ENCODE measurements around the gene USP17L25. TPM values are rescaled to one million over a fixed set of nuclear protein-coding genes. Genes with fewer than 3 reads are reported as not detected.
"Not testable (repeated sequence)": the region's sequence is repeated elsewhere in the genome, so short reads cannot be mapped to it uniquely, and the experiment has no call there.

The USP17L25 gene
- not detected for total RNA-seq

DNA sequence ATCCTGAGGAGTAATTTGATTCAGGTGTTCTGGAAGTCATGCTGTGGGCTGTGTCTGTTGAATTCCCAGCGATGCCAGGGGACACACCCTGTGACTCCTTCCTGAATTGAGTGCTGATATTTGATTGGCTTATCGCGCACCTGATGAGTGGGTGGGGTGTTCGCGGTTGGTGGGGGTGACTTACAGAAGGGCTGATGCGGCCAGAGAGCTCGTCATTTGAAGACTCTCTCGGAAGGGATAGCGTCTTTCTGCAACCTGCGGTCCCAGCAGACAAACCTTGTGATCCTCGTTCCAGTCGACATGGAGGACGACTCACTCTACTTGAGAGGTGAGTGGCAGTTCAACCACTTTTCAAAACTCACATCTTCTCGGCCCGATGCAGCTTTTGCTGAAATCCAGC is at the start of gene USP17L25:
Gene USP17L25, plus strand, starts transcription at position 301 of the 400 bp plus-strand sequence. Its CDS starts 0 bp downstream, at position 301.
- H3K27me3 Mint-ChIP-seq; DNase-seq; H3K27ac Mint-ChIP-seq; CTCF ChIA-PET; H3K4me1 Mint-ChIP-seq; H3K36me3 Mint-ChIP-seq (ENCODE audit: low read depth); H3K9me3 Mint-ChIP-seq; POLR2A ChIA-PET; H3K4me3 Mint-ChIP-seq: not testable (repeated sequence)

DNA sequence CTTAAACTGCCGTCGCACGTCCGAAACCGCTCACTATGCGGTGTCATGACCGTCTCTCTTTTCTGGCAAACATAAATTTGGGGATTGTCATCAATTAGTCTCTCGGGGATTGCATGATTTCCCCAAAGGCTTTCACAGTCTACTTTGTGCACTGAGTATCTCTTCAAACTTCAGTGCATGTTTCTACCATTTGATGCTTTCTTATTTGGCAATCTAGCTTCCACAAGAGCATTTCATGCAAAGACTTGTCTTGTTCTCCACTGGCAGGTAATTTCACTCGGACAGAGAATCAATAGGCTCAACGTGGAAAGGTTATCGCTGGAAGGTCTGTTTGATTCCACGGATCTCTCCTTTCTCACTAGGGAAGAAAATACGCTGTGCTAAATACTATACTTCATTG is 5.5 kb upstream of the USP17L25 start:
- H3K27me3 Mint-ChIP-seq; DNase-seq; POLR2A ChIA-PET; H3K9me3 Mint-ChIP-seq; H3K27ac Mint-ChIP-seq; H3K36me3 Mint-ChIP-seq (ENCODE audit: low read depth); CTCF ChIA-PET; H3K4me1 Mint-ChIP-seq; H3K4me3 Mint-ChIP-seq: not testable (repeated sequence)

DNA sequence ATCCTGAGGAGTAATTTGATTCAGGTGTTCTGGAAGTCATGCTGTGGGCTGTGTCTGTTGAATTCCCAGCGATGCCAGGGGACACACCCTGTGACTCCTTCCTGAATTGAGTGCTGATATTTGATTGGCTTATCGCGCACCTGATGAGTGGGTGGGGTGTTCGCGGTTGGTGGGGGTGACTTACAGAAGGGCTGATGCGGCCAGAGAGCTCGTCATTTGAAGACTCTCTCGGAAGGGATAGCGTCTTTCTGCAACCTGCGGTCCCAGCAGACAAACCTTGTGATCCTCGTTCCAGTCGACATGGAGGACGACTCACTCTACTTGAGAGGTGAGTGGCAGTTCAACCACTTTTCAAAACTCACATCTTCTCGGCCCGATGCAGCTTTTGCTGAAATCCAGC is 4.8 kb upstream of the USP17L25 start, which contains the start of gene USP17L24:
Gene USP17L24, plus strand, starts transcription at position 301 of the 400 bp plus-strand sequence. Its CDS starts 0 bp downstream, at position 301.
- DNase-seq; H3K27ac Mint-ChIP-seq; POLR2A ChIA-PET; CTCF ChIA-PET; H3K9me3 Mint-ChIP-seq; H3K4me1 Mint-ChIP-seq; H3K36me3 Mint-ChIP-seq (ENCODE audit: low read depth); H3K4me3 Mint-ChIP-seq; H3K27me3 Mint-ChIP-seq: not testable (repeated sequence)

DNA sequence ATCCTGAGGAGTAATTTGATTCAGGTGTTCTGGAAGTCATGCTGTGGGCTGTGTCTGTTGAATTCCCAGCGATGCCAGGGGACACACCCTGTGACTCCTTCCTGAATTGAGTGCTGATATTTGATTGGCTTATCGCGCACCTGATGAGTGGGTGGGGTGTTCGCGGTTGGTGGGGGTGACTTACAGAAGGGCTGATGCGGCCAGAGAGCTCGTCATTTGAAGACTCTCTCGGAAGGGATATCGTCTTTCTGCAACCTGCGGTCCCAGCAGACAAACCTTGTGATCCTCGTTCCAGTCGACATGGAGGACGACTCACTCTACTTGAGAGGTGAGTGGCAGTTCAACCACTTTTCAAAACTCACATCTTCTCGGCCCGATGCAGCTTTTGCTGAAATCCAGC is 4.6 kb downstream of the USP17L25 start, which contains the start of gene USP17L26:
Gene USP17L26, plus strand, starts transcription at position 301 of the 400 bp plus-strand sequence. Its CDS starts 0 bp downstream, at position 301.
- H3K4me1 Mint-ChIP-seq; H3K4me3 Mint-ChIP-seq; DNase-seq; H3K27me3 Mint-ChIP-seq; H3K27ac Mint-ChIP-seq; POLR2A ChIA-PET; H3K36me3 Mint-ChIP-seq (ENCODE audit: low read depth); CTCF ChIA-PET; H3K9me3 Mint-ChIP-seq: not testable (repeated sequence)

GRCh38 chr4:9339103-9339502 is 9.4 kb downstream of the USP17L25 start, which contains the start of gene USP17L5:
Gene USP17L5, plus strand, starts transcription at chr4:9339403. Its CDS starts 0 bp downstream, at chr4:9339403.
- CTCF ChIA-PET; H3K36me3 Mint-ChIP-seq (ENCODE audit: low read depth); DNase-seq; H3K4me3 Mint-ChIP-seq; H3K27ac Mint-ChIP-seq; H3K27me3 Mint-ChIP-seq; H3K9me3 Mint-ChIP-seq; H3K4me1 Mint-ChIP-seq; POLR2A ChIA-PET: not testable (repeated sequence)

DNA sequence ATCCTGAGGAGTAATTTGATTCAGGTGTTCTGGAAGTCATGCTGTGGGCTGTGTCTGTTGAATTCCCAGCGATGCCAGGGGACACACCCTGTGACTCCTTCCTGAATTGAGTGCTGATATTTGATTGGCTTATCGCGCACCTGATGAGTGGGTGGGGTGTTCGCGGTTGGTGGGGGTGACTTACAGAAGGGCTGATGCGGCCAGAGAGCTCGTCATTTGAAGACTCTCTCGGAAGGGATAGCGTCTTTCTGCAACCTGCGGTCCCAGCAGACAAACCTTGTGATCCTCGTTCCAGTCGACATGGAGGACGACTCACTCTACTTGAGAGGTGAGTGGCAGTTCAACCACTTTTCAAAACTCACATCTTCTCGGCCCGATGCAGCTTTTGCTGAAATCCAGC is 14.1 kb downstream of the USP17L25 start, which contains the start of gene USP17L27:
Gene USP17L27, plus strand, starts transcription at position 301 of the 400 bp plus-strand sequence. Its CDS starts 0 bp downstream, at position 301.
- H3K9me3 Mint-ChIP-seq; H3K36me3 Mint-ChIP-seq (ENCODE audit: low read depth); H3K27me3 Mint-ChIP-seq; CTCF ChIA-PET; DNase-seq; H3K4me3 Mint-ChIP-seq; H3K27ac Mint-ChIP-seq; POLR2A ChIA-PET; H3K4me1 Mint-ChIP-seq: not testable (repeated sequence)

- H3K4me3 Mint-ChIP-seq; H3K27ac Mint-ChIP-seq; H3K36me3 Mint-ChIP-seq (ENCODE audit: low read depth); DNase-seq; POLR2A ChIA-PET; H3K4me1 Mint-ChIP-seq; H3K9me3 Mint-ChIP-seq; CTCF ChIA-PET; H3K27me3 Mint-ChIP-seq: not testable (repeated sequence)
These were observed 18.9 kb downstream of the USP17L25 start, which contains the start of gene USP17L28 for GRCh38 chr4:9348593-9348992. Gene USP17L28, plus strand, starts transcription at chr4:9348893. Its CDS starts 0 bp downstream, at chr4:9348893.

DNA sequence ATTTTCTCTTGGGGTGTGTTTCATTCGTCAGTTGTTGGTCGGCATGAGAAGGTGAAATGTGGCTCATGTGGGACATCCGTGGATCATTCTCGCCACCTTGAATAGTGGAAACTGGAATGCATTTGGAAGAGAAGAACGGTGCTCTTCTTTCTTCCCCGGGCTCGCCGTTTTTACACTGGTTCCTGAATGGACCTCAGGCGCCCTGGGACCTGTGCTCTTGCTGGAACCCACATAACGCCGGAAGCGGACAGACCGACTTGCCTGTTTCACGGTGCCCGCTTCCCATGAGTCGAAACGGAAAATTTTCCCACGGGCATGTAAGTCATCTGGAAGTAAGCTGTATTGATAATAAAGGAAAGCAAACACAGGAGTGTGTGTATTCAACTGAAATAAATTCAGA is 21.2 kb downstream of the USP17L25 start:
- H3K27me3 Mint-ChIP-seq; CTCF ChIA-PET; H3K9me3 Mint-ChIP-seq; H3K4me1 Mint-ChIP-seq; H3K36me3 Mint-ChIP-seq (ENCODE audit: low read depth); DNase-seq; H3K4me3 Mint-ChIP-seq; H3K27ac Mint-ChIP-seq; POLR2A ChIA-PET: not testable (repeated sequence)

GRCh38 chr4:9353338-9353737 is 23.6 kb downstream of the USP17L25 start, which contains the start of gene USP17L29:
Gene USP17L29, plus strand, starts transcription at chr4:9353638. Its CDS starts 0 bp downstream, at chr4:9353638.
- H3K4me1 Mint-ChIP-seq; H3K27ac Mint-ChIP-seq; H3K4me3 Mint-ChIP-seq; CTCF ChIA-PET; H3K36me3 Mint-ChIP-seq (ENCODE audit: low read depth); H3K27me3 Mint-ChIP-seq; H3K9me3 Mint-ChIP-seq; POLR2A ChIA-PET; DNase-seq: not testable (repeated sequence)

DNA sequence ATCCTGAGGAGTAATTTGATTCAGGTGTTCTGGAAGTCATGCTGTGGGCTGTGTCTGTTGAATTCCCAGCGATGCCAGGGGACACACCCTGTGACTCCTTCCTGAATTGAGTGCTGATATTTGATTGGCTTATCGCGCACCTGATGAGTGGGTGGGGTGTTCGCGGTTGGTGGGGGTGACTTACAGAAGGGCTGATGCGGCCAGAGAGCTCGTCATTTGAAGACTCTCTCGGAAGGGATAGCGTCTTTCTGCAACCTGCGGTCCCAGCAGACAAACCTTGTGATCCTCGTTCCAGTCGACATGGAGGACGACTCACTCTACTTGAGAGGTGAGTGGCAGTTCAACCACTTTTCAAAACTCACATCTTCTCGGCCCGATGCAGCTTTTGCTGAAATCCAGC is 33.1 kb downstream of the USP17L25 start, which contains the start of gene USP17L30:
Gene USP17L30, plus strand, starts transcription at position 301 of the 400 bp plus-strand sequence. Its CDS starts 0 bp downstream, at position 301.
- CTCF ChIA-PET; DNase-seq; H3K9me3 Mint-ChIP-seq; H3K36me3 Mint-ChIP-seq (ENCODE audit: low read depth); H3K27me3 Mint-ChIP-seq; POLR2A ChIA-PET; H3K4me1 Mint-ChIP-seq; H3K4me3 Mint-ChIP-seq; H3K27ac Mint-ChIP-seq: not testable (repeated sequence)

- H3K36me3 Mint-ChIP-seq (ENCODE audit: low read depth); H3K9me3 Mint-ChIP-seq; H3K4me1 Mint-ChIP-seq; H3K27ac Mint-ChIP-seq; H3K27me3 Mint-ChIP-seq; POLR2A ChIA-PET; CTCF ChIA-PET; H3K4me3 Mint-ChIP-seq; DNase-seq: not testable (repeated sequence)
These were observed 50.2 kb downstream of the USP17L25 start for GRCh38 chr4:9379881-9380280.

Other genes starting within 250 kb of the USP17L25 start
- not detected for gene FAM90A26, start 159.5 kb upstream of the USP17L25 start, total RNA-seq
- not detected for gene USP17L10, start 119.3 kb upstream of the USP17L25 start, total RNA-seq
- gene USP17L11, start 114.5 kb upstream of the USP17L25 start, total RNA-seq, result not detected
- gene USP17L12, start 109.8 kb upstream of the USP17L25 start, total RNA-seq, result not detected
- gene USP17L13, start 105.0 kb upstream of the USP17L25 start, total RNA-seq, result not detected
- gene USP17L15, start 95.5 kb upstream of the USP17L25 start, total RNA-seq, result not detected
- not detected for gene USP17L17, start 86.0 kb upstream of the USP17L25 start, total RNA-seq
- gene USP17L18, start 81.3 kb upstream of the USP17L25 start, total RNA-seq, result not detected
- gene USP17L19, start 76.5 kb upstream of the USP17L25 start, total RNA-seq, result not detected
- gene USP17L20, start 71.8 kb upstream of the USP17L25 start, total RNA-seq, result not detected
- not detected for gene USP17L21, start 67.0 kb upstream of the USP17L25 start, total RNA-seq
- gene USP17L22, start 62.3 kb upstream of the USP17L25 start, total RNA-seq, result not detected
- not detected for gene USP17L24, start 4.7 kb upstream of the USP17L25 start, total RNA-seq
- gene USP17L26, start 4.7 kb downstream of the USP17L25 start, total RNA-seq, result not detected
- gene USP17L5, start 9.5 kb downstream of the USP17L25 start, total RNA-seq, result not detected
- not detected for gene USP17L27, start 14.2 kb downstream of the USP17L25 start, total RNA-seq
- not detected for gene USP17L28, start 19.0 kb downstream of the USP17L25 start, total RNA-seq
- gene USP17L29, start 23.7 kb downstream of the USP17L25 start, total RNA-seq, result not detected
- not detected for gene USP17L30, start 33.2 kb downstream of the USP17L25 start, total RNA-seq
- gene DEFB131A, start 114.5 kb downstream of the USP17L25 start, total RNA-seq, result not detected